HEK293T (cell line): ENCODE results near the gene CDK14.

Source experiments
- BHLHE40 ChIP-seq: fragments of 450-650 bp; IDR thresholded peaks from 2 replicates; pipeline ENCODE4 v1.6.1; 2016; ENCODE audit warnings: mild to moderate bottlenecking, moderate library complexity, borderline replicate concordance
- ELF4 ChIP-seq: fragments of 450-650 bp; IDR thresholded peaks from 2 replicates; pipeline ENCODE4 v1.6.1; 2017; ENCODE audit warnings: antibody characterized with exemption

- no peak for TF ChIP-seq BHLHE40
- TF ChIP-seq ELF4, result no peak
These were observed 492.6 kb downstream of the CDK14 start for GRCh38 chr7:91088691-91089090.
